Activated CD4-positive, alpha-beta T cell treated with anti-CD3 and anti-CD28 coated beads, Interleukin-2, amount 10 ng/mL, durations not matched to agents 24 days and 14 days (primary cell): ENCODE measurements around the gene VPS45. TPM values are rescaled to one million over a fixed set of nuclear protein-coding genes. Genes with fewer than 3 reads are reported as not detected.

Experiments used
- DNase-seq: peaks from one replicate; pipeline ENCODE4 v3.0.0; 2022
- H3K27ac Mint-ChIP-seq: one replicate; pipeline ENCODE4 v1.8.0; 2022; ENCODE audit warnings: mild to moderate bottlenecking, mixed read lengths
- H3K27me3 Mint-ChIP-seq: one replicate; pipeline ENCODE4 v1.8.0; 2022; ENCODE audit warnings: mixed read lengths
- H3K36me3 Mint-ChIP-seq: one replicate; pipeline ENCODE4 v1.8.0; 2022; ENCODE audit warnings: low read depth, mild to moderate bottlenecking, mixed read lengths
- H3K4me1 Mint-ChIP-seq: one replicate; pipeline ENCODE4 v1.8.0; 2021; ENCODE audit warnings: mixed read lengths
- H3K4me3 Mint-ChIP-seq: one replicate; pipeline ENCODE4 v1.8.0; 2022; ENCODE audit warnings: mild to moderate bottlenecking, moderate library complexity, mixed read lengths
- H3K9me3 Mint-ChIP-seq: one replicate; pipeline ENCODE4 v1.8.0; 2021; ENCODE audit warnings: mixed read lengths
- intact Hi-C: fragments of 100-400 bp; cut with micrococcal nuclease; formaldehyde crosslinking; loops from one replicate; pipeline ENCODE4 v1.15.1; 2023
- total RNA-seq: library from RNA; stranded (reverse); gene quantifications from 2 replicates; pipeline ENCODE4 v1.2.3, GENCODE V29; 2022

VPS45 gene
- total RNA-seq, 1 donor from 2014 or later, result 21.0 TPM

GRCh38 chr1:150060260-150060659, 7.3 kb upstream of the VPS45 start:
- H3K27ac Mint-ChIP-seq, result no peak overlapping the region
- no peak for DNase-seq
- H3K4me1 Mint-ChIP-seq, result peaks cover 4% of the 10 kb centered on the region
- H3K27me3 Mint-ChIP-seq, result peaks cover 15% of the 10 kb centered on the region
- intact Hi-C loops, result no loop called here
- H3K36me3 Mint-ChIP-seq, result no peaks in the 10 kb centered on the region
- H3K4me3 Mint-ChIP-seq, result no peak overlapping the region
- H3K9me3 Mint-ChIP-seq, result no peaks in the 10 kb centered on the region

GRCh38 chr1:150061632-150062101, 5.9 kb upstream of the VPS45 start:
- peaks cover 15% of the 10 kb centered on the region for H3K27me3 Mint-ChIP-seq
- no peaks in the 10 kb centered on the region for H3K9me3 Mint-ChIP-seq
- peaks cover 9% of the 10 kb centered on the region for H3K4me1 Mint-ChIP-seq
- no peak for DNase-seq
- no peak overlapping the region for H3K4me3 Mint-ChIP-seq
- intact Hi-C loops, result no loop called here
- peaks cover 1% of the 10 kb centered on the region for H3K36me3 Mint-ChIP-seq
- no peak overlapping the region for H3K27ac Mint-ChIP-seq

- intact Hi-C loops, result no loop called here
- no peak for DNase-seq
- H3K4me1 Mint-ChIP-seq, result peaks cover 11% of the 10 kb centered on the region
- no peaks in the 10 kb centered on the region for H3K9me3 Mint-ChIP-seq
- peaks cover 11% of the 10 kb centered on the region for H3K27me3 Mint-ChIP-seq
- no peak overlapping the region for H3K4me3 Mint-ChIP-seq
- H3K36me3 Mint-ChIP-seq, result peaks cover 1% of the 10 kb centered on the region
- H3K27ac Mint-ChIP-seq, result no peak overlapping the region
Measured at GRCh38 chr1:150062113-150062512, 5.5 kb upstream of the VPS45 start.

- H3K9me3 Mint-ChIP-seq, result no peaks in the 10 kb centered on the region
- DNase-seq, result no peak
- H3K4me3 Mint-ChIP-seq, result peak overlapping the region; percentile 68
- peaks cover 4% of the 10 kb centered on the region for H3K27me3 Mint-ChIP-seq
- intact Hi-C loops, result loop anchor here (5.0 kb wide), 2 partner anchors 68 to 122 kb away; no protein-coding TSS in a partner anchor
- H3K36me3 Mint-ChIP-seq, result peaks cover 14% of the 10 kb centered on the region
- H3K27ac Mint-ChIP-seq, result peak overlapping the region; percentile 62
- H3K4me1 Mint-ChIP-seq, result peaks cover 26% of the 10 kb centered on the region
Measured at GRCh38 chr1:150065184-150065871, 2.2 kb upstream of the VPS45 start.

- Mint-ChIP-seq H3K27me3 (peaks cover 4% of the 10 kb centered on the region), H3K9me3 (no peaks in the 10 kb centered on the region), H3K36me3 (peaks cover 14% of the 10 kb centered on the region), H3K27ac (peak overlapping the region; percentile 98), H3K4me3 (peak overlapping the region; percentile 96), H3K4me1 (peaks cover 26% of the 10 kb centered on the region)
- no peak for DNase-seq
- intact Hi-C loops, result loop anchor here (2.0 to 5.0 kb wide), 4 partner anchors 69 to 168 kb away; partner anchors contain the start of genes BOLA1 and PLEKHO1
Measured at GRCh38 chr1:150066328-150066727, 1.2 kb upstream of the VPS45 start.

- intact Hi-C loops, result loop anchor here (1.0 to 5.0 kb wide), 6 partner anchors 58 to 179 kb away; partner anchors contain the start of genes BOLA1 and PLEKHO1
- peaks cover 14% of the 10 kb centered on the region for H3K36me3 Mint-ChIP-seq
Measured at GRCh38 chr1:150066838-150067183, 765 bp upstream of the VPS45 start.

GRCh38 chr1:150068109-150068435, 496 bp downstream of the VPS45 start:
- H3K36me3 Mint-ChIP-seq, result peaks cover 22% of the 10 kb centered on the region
- H3K4me3 Mint-ChIP-seq, result peak overlapping the region; percentile 96
- peaks cover 1% of the 10 kb centered on the region for H3K27me3 Mint-ChIP-seq
- DNase-seq, result no peak
- peaks cover 27% of the 10 kb centered on the region for H3K4me1 Mint-ChIP-seq
- peak overlapping the region; percentile 98 for H3K27ac Mint-ChIP-seq
- no peaks in the 10 kb centered on the region for H3K9me3 Mint-ChIP-seq
- intact Hi-C loops, result loop anchor here (5.0 kb wide), 2 partner anchors 71 to 119 kb away; no protein-coding TSS in a partner anchor

More at GRCh38 chr1:150066838-150067183, 765 bp upstream of the VPS45 start:
- Mint-ChIP-seq H3K27ac (peak overlapping the region; percentile 98), H3K9me3 (no peaks in the 10 kb centered on the region), H3K4me3 (peak overlapping the region; percentile 96), H3K27me3 (peaks cover 2% of the 10 kb centered on the region), H3K4me1 (peaks cover 24% of the 10 kb centered on the region)
- DNase-seq, result peak; percentile 78

- no peaks in the 10 kb centered on the region for H3K9me3 Mint-ChIP-seq
- no peak for DNase-seq
- peaks cover 25% of the 10 kb centered on the region for H3K4me1 Mint-ChIP-seq
- no peak overlapping the region for H3K4me3 Mint-ChIP-seq
- no peak overlapping the region for H3K27ac Mint-ChIP-seq
- H3K36me3 Mint-ChIP-seq, result peaks cover 27% of the 10 kb centered on the region
- H3K27me3 Mint-ChIP-seq, result no peaks in the 10 kb centered on the region
- intact Hi-C loops, result loop anchor here (5.0 kb wide), 2 partner anchors 73 to 117 kb away; no protein-coding TSS in a partner anchor
Measured at GRCh38 chr1:150069923-150070322, 2.3 kb downstream of the VPS45 start.

- H3K9me3 Mint-ChIP-seq, result no peaks in the 10 kb centered on the region
- peaks cover 27% of the 10 kb centered on the region for H3K4me1 Mint-ChIP-seq
- intact Hi-C loops, result loop anchor here (1.0 kb wide), 1 partner anchor 93 kb away; no protein-coding TSS in a partner anchor
- H3K27ac Mint-ChIP-seq, result peak overlapping the region; percentile 19
- no peak for DNase-seq
- H3K4me3 Mint-ChIP-seq, result no peak overlapping the region
- H3K27me3 Mint-ChIP-seq, result no peaks in the 10 kb centered on the region
- peaks cover 40% of the 10 kb centered on the region for H3K36me3 Mint-ChIP-seq
Measured at GRCh38 chr1:150072959-150073358, 5.4 kb downstream of the VPS45 start.

- Mint-ChIP-seq H3K36me3 (peaks cover 44% of the 10 kb centered on the region), H3K4me1 (peaks cover 21% of the 10 kb centered on the region), H3K9me3 (no peaks in the 10 kb centered on the region), H3K4me3 (no peak overlapping the region), H3K27me3 (no peaks in the 10 kb centered on the region), H3K27ac (no peak overlapping the region)
- DNase-seq, result no peak
- intact Hi-C loops, result loop anchor here (1.0 kb wide), 1 partner anchor 93 kb away; no protein-coding TSS in a partner anchor
Measured at GRCh38 chr1:150073516-150073915, 5.9 kb downstream of the VPS45 start.

- Mint-ChIP-seq H3K27me3 (no peaks in the 10 kb centered on the region), H3K9me3 (no peaks in the 10 kb centered on the region), H3K36me3 (peaks cover 39% of the 10 kb centered on the region), H3K27ac (no peak overlapping the region), H3K4me1 (peaks cover 12% of the 10 kb centered on the region), H3K4me3 (no peak overlapping the region)
- no peak for DNase-seq
- intact Hi-C loops, result no loop called here
Measured at GRCh38 chr1:150076066-150076465, 8.5 kb downstream of the VPS45 start.

- Mint-ChIP-seq H3K9me3 (no peaks in the 10 kb centered on the region), H3K27me3 (no peaks in the 10 kb centered on the region)
Measured at GRCh38 chr1:150076985-150077384, 9.4 kb downstream of the VPS45 start.

GRCh38 chr1:150080784-150081183, 13.2 kb downstream of the VPS45 start:
- no peak for DNase-seq
- Mint-ChIP-seq H3K9me3 (no peaks in the 10 kb centered on the region), H3K4me1 (peaks cover 4% of the 10 kb centered on the region), H3K27ac (no peak overlapping the region), H3K4me3 (no peak overlapping the region), H3K27me3 (no peaks in the 10 kb centered on the region), H3K36me3 (peaks cover 45% of the 10 kb centered on the region)
- intact Hi-C loops, result no loop called here

More at GRCh38 chr1:150076985-150077384, 9.4 kb downstream of the VPS45 start:
- no peak for DNase-seq
- Mint-ChIP-seq H3K4me1 (peaks cover 12% of the 10 kb centered on the region), H3K36me3 (peaks cover 45% of the 10 kb centered on the region), H3K27ac (no peak overlapping the region), H3K4me3 (no peak overlapping the region)
- intact Hi-C loops, result no loop called here

- H3K4me1 Mint-ChIP-seq, result peaks cover 3% of the 10 kb centered on the region
- peaks cover 49% of the 10 kb centered on the region for H3K36me3 Mint-ChIP-seq
- no peak for DNase-seq
- H3K27me3 Mint-ChIP-seq, result no peaks in the 10 kb centered on the region
- intact Hi-C loops, result no loop called here
- no peak overlapping the region for H3K27ac Mint-ChIP-seq
- H3K9me3 Mint-ChIP-seq, result no peaks in the 10 kb centered on the region
- H3K4me3 Mint-ChIP-seq, result no peak overlapping the region
Measured at GRCh38 chr1:150082494-150082893, 14.9 kb downstream of the VPS45 start.
